Natural killer cell (primary cell): Measurements from ENCODE around the gene TMEM129. TPM values are rescaled to one million over a fixed set of nuclear protein-coding genes. Genes with fewer than 3 reads are reported as not detected.

ENCODE experiments used
- ATAC-seq, 3 donors: fragments of 150-1000 bp in 2 of 3; fragments of 200-7000 bp in 1 of 3; cut with Tn5 transposase; 1 replicate in 1 of 3; 2 replicates in 2 of 3; pipeline ENCODE4 v1.10.0; 2021; ENCODE audit warnings: mild to moderate bottlenecking in 2 of 3, moderate library complexity in 2 of 3
- DNase-seq, 2 donors: peaks; one replicate each; pipeline versions ENCODE4 v3.0.0 to v3.0.0-alpha.2; 2013 to 2021; ENCODE audit warnings: mixed read lengths in 1 of 2
- H3K27ac ChIP-seq: one replicate; pipeline ENCODE4 v1.5.1; 2013; ENCODE audit warnings: mild to moderate bottlenecking, low read length
- H3K27me3 ChIP-seq: one replicate; pipeline ENCODE4 v1.6.1; 2013; ENCODE audit warnings: low read length; ENCODE audit not compliant: control insufficient read depth, insufficient read depth
- H3K36me3 ChIP-seq: one replicate; pipeline ENCODE4 v1.6.1; 2013; ENCODE audit warnings: low read length; ENCODE audit not compliant: control insufficient read depth, insufficient read depth
- H3K4me1 ChIP-seq: one replicate; pipeline ENCODE4 v1.6.1; 2013; ENCODE audit warnings: low read length; ENCODE audit not compliant: control insufficient read depth, insufficient read depth
- H3K4me3 ChIP-seq: one replicate; pipeline ENCODE4 v1.5.1; 2013; ENCODE audit warnings: low read length
- H3K9me3 ChIP-seq: one replicate; pipeline ENCODE4 v1.6.1; 2013; ENCODE audit warnings: low read length; ENCODE audit not compliant: control insufficient read depth, insufficient read depth
- H3K27ac Mint-ChIP-seq, 2 donors: one replicate each; pipeline ENCODE4 v1.8.0; 2022; ENCODE audit warnings: mild to moderate bottlenecking in 2 of 2, mixed read lengths in 2 of 2, moderate library complexity in 1 of 2
- H3K27me3 Mint-ChIP-seq, 2 donors: one replicate each; pipeline ENCODE4 v1.8.0; 2022; ENCODE audit warnings: low read depth in 2 of 2, mixed read lengths in 2 of 2
- H3K36me3 Mint-ChIP-seq: one replicate; pipeline ENCODE4 v1.8.0; 2022; ENCODE audit warnings: mixed read lengths
- H3K4me1 Mint-ChIP-seq, 2 donors: one replicate each; pipeline ENCODE4 v1.8.0; 2022; ENCODE audit warnings: mixed read lengths in 2 of 2
- H3K4me3 Mint-ChIP-seq: one replicate; pipeline ENCODE4 v1.8.0; 2022; ENCODE audit warnings: mild to moderate bottlenecking, moderate library complexity, mixed read lengths
- H3K9me3 Mint-ChIP-seq, 2 donors: one replicate each; pipeline ENCODE4 v1.8.0; 2022; ENCODE audit warnings: mixed read lengths in 2 of 2
- WGBS: methylation state at CpG from one replicate; pipeline ENCODE4 v1.1.7; 2013; ENCODE audit warnings: missing lambda C conversion rate; ENCODE audit not compliant: insufficient coverage; 5-methylcytosine and 5-hydroxymethylcytosine counted together
- intact Hi-C: fragments of 100-400 bp; cut with micrococcal nuclease; formaldehyde crosslinking; loops from one replicate; pipeline ENCODE4 v1.14.2; 2022
- total RNA-seq, 4 donors: library from RNA; stranded (reverse); fragments of 120-200 nt in 1 of 4; gene quantifications; one replicate each; pipeline versions ENCODE4 v1.2.3 to v1.2.4, GENCODE V29; 2013 to 2022
- TF ChIP-seq, protein P1 (sequence below): fragments of 200-600 bp; IDR thresholded peaks from one replicate; pipeline ENCODE4 v1.8.0; 2022; ENCODE audit warnings: antibody characterized with exemption

The TMEM129 gene
- total RNA-seq, 3 donors from 2014 or later (not counting 1 experiment from before 2014, with no cell fraction given): 18.2 to 26.9 (median 20.8) TPM

DNA sequence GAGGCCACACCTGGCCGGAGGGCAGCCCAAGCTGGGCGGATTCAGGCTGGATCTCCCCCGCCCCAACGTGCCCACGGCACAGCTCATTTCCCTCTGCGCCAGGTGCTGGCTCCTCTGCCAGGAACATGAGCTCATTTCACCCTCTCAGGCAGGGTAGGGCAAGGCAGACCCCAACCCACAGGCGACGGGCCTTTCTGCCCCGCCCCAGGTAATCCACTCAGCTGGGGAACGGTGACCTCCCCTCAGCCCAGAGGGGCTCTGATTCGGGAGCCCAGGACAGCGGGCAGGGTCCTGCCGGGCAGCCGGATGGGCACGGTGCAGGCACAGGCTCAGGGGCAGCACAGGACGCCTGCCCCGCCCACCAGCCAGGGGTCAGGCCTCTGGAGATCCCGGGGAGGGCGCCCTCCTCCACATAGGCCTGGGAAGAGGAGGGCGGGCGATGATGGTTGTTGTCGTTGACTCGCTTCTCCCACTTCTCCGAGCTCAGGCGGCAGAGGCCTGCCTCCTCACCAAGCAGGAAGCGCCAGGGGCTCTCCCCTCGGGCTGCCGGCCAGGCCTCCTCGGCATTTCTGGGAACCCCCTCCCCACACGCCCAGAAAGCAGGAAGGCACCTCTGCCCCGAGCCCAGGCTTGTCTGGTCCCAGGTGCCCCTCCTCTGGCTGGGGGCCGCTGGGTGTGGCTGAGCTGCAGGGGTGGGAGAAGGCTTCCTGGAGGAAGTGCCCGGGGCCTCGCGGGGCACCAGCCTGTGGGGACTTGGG, 31.3 kb upstream of the TMEM129 start:
- Mint-ChIP-seq H3K9me3 (no peaks in the 10 kb centered on the region), H3K27me3 (no peaks in the 10 kb centered on the region), H3K4me1 (no peaks in the 10 kb centered on the region), H3K4me3 (no peak overlapping the region), H3K36me3 (no peaks in the 10 kb centered on the region), H3K27ac (no peak overlapping the region)
- DNase-seq: peak in 1 of 2 donors; percentile 38
- no peak for ATAC-seq
- H3K36me3 ChIP-seq: no peaks in the 10 kb centered on the region
- whole genome bisulfite sequencing: 26% methylated on average over 35 of the region's 35 CpGs
- no peaks in the 10 kb centered on the region for H3K9me3 ChIP-seq
- no peak overlapping the region for H3K4me3 ChIP-seq
- H3K27ac ChIP-seq: no peak overlapping the region
- intact Hi-C loops: no loop called here
- TF ChIP-seq, protein P1, sequence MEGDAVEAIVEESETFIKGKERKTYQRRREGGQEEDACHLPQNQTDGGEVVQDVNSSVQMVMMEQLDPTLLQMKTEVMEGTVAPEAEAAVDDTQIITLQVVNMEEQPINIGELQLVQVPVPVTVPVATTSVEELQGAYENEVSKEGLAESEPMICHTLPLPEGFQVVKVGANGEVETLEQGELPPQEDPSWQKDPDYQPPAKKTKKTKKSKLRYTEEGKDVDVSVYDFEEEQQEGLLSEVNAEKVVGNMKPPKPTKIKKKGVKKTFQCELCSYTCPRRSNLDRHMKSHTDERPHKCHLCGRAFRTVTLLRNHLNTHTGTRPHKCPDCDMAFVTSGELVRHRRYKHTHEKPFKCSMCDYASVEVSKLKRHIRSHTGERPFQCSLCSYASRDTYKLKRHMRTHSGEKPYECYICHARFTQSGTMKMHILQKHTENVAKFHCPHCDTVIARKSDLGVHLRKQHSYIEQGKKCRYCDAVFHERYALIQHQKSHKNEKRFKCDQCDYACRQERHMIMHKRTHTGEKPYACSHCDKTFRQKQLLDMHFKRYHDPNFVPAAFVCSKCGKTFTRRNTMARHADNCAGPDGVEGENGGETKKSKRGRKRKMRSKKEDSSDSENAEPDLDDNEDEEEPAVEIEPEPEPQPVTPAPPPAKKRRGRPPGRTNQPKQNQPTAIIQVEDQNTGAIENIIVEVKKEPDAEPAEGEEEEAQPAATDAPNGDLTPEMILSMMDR: no peak
- peaks cover 24% of the 10 kb centered on the region for H3K4me1 ChIP-seq
- H3K27me3 ChIP-seq: no peaks in the 10 kb centered on the region

DNA sequence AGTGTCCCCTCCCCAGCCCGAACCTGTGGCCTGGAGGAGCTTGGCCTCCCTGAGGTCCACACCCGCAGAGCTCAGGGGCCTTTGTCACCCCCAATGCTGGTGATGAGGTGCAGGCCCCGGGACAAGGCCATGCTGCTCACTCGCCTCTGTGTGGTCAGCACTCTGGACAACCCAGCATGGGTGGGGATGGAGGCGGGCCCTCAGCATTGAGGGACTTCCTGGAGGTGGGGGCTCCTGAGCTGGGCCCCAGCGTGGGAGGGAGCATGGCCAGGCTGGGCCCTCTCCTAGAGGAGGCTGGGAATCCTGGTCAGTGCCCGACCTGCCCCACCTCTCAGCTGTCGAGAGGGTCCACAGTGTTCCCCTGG, 30.8 kb upstream of the TMEM129 start:
- WGBS: 76% methylated on average over 8 of the region's 8 CpGs
- no peaks in the 10 kb centered on the region for H3K9me3 Mint-ChIP-seq
- H3K4me1 Mint-ChIP-seq: no peaks in the 10 kb centered on the region
- no peaks in the 10 kb centered on the region for H3K9me3 ChIP-seq
- H3K36me3 Mint-ChIP-seq: no peaks in the 10 kb centered on the region
- H3K4me3 ChIP-seq: no peak overlapping the region
- intact Hi-C loops: no loop called here
- no peaks in the 10 kb centered on the region for H3K27me3 ChIP-seq
- peaks cover 24% of the 10 kb centered on the region for H3K4me1 ChIP-seq
- H3K27ac Mint-ChIP-seq: no peak overlapping the region
- ATAC-seq (no peak), DNase-seq (no peak)
- no peak overlapping the region for H3K27ac ChIP-seq
- H3K4me3 Mint-ChIP-seq: no peak overlapping the region
- no peaks in the 10 kb centered on the region for H3K36me3 ChIP-seq
- TF ChIP-seq, protein P1: no peak
- H3K27me3 Mint-ChIP-seq: no peaks in the 10 kb centered on the region

DNA sequence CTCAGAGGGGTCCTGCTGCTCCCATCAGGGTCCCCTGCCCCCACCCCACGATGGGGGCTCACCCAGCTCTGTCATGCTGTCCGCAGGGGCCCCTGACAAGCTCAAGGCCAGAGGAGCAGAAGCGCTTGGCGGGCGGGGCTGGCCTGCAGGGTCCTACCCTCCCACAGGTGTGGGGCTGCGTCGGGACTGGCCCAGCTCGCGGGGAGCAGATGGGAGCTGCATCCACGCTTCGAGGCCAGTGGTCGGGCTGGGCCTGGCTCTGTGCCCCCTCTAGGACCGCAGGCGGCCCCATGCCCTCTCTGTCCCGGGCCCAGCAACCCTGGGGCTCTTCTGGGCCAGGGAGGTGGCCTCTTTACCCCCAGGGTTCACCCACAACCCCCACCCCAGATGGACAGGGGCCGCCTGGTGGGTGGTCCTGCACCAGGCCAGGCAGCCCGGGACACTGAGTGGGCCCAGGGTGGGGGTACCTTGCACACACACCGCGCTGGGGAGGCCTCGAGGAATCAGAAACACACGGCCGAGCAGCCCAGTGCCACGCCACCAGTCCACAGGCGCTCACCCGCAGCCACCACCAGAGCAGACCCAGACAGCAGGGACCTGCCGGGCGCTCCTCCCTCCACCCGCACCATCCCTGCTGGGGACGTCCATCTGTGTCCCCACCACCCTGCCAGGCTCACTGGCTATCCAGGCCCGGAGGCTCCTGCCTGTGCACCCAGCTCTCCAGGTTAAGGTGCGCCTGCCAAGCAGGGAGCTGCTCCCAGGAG, 30.2 kb upstream of the TMEM129 start:
- 90% methylated on average over 31 of the region's 31 CpGs for WGBS
- DNase-seq: no peak
- intact Hi-C loops: no loop called here
- Histone ChIP-seq H3K27ac (no peak overlapping the region), H3K4me3 (no peak overlapping the region), H3K9me3 (no peaks in the 10 kb centered on the region), H3K36me3 (no peaks in the 10 kb centered on the region), H3K4me1 (peaks cover 26% of the 10 kb centered on the region), H3K27me3 (no peaks in the 10 kb centered on the region)
- Mint-ChIP-seq H3K4me1 (no peaks in the 10 kb centered on the region), H3K36me3 (no peaks in the 10 kb centered on the region), H3K27me3 (no peaks in the 10 kb centered on the region), H3K4me3 (no peak overlapping the region), H3K9me3 (no peaks in the 10 kb centered on the region), H3K27ac (no peak overlapping the region)
- TF ChIP-seq, protein P1: no peak
- ATAC-seq: no peak
